Endothelial cell of hepatic sinusoid (primary cell): Measurements from ENCODE around the gene ACTC1.

Experiments
- in situ Hi-C: cut with HindIII; loops from 2 replicates; pipeline ENCODE4 v1.10.0; 2017; ENCODE audit warnings: low sequenced_read_pairs

Gene ACTC1

GRCh38 chr15:34765741-34766140 is 29.6 kb downstream of the ACTC1 start:
- in situ Hi-C loops = no loop called here

GRCh38 chr15:34760909-34761308 is 34.4 kb downstream of the ACTC1 start:
- in situ Hi-C loops = no loop called here

- in situ Hi-C loops = no loop called here
These were observed 35.4 kb downstream of the ACTC1 start for GRCh38 chr15:34759992-34760391.

- in situ Hi-C loops = no loop called here
These were observed 36.0 kb downstream of the ACTC1 start for GRCh38 chr15:34759347-34759746.

- in situ Hi-C loops = no loop called here
These were observed 38.1 kb downstream of the ACTC1 start for GRCh38 chr15:34757262-34757661.

DNA sequence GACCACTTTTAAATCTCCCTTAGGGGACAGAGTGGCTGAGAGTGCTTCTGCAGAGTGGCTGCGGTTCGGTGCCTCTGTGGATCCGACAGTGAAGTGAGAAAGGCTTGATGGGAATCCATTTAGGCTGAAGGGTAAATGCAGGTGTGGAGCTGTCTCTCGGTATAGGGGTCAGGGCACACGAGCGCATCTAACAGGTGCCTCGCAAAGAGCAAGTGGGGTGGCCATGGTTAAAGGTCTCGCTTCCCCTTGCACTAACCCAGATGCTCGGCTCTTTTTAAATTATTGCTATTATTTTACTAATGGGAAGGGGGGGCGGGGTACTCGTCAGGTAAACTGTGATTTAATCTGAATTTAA is 40.0 kb downstream of the ACTC1 start:
- in situ Hi-C loops = no loop called here

- in situ Hi-C loops = no loop called here
These were observed 40.5 kb downstream of the ACTC1 start, which contains the start of gene GJD2 for GRCh38 chr15:34754674-34755418. Gene GJD2 (minus strand): TSS chr15:34754998. CDS start chr15:34754488, 510 bp downstream.

- in situ Hi-C loops = no loop called here
These were observed 41.2 kb downstream of the ACTC1 start for GRCh38 chr15:34754171-34754601.

- in situ Hi-C loops = no loop called here
These were observed 42.0 kb downstream of the ACTC1 start for GRCh38 chr15:34753236-34753894.

GRCh38 chr15:34749691-34750090 is 45.7 kb downstream of the ACTC1 start:
- in situ Hi-C loops = no loop called here
